Endometrial microvascular endothelial cells (primary cell): ENCODE measurements around the gene MAGOH. TPM values are rescaled to one million over a fixed set of nuclear protein-coding genes. Genes with fewer than 3 reads are reported as not detected.

ENCODE experiments used
- total RNA-seq: library from RNA; depleted of rRNA; stranded (reverse); fragments of >200 nt; gene quantifications from one replicate; pipeline ENCODE4 v1.2.3, GENCODE V29; 2015; ENCODE audit errors: inconsistent ontology term

The MAGOH gene
- total RNA-seq, 1 donor from 2014 or later, result 50.3 TPM

Other genes starting within 250 kb of the MAGOH start
- gene PODN, start 176.3 kb downstream of the MAGOH start, total RNA-seq, result not detected
- not detected for gene SLC1A7, start 95.9 kb downstream of the MAGOH start, total RNA-seq
- gene CPT2, start 41.7 kb downstream of the MAGOH start, total RNA-seq, result 15.8 TPM
- gene CZIB, start 17.9 kb downstream of the MAGOH start, total RNA-seq, result 52.9 TPM
- 44.5 TPM for gene LRP8, start 89.6 kb upstream of the MAGOH start, total RNA-seq
- not detected for gene DMRTB1, start 220.9 kb upstream of the MAGOH start, total RNA-seq